Fibroblast of lung (primary cell): ENCODE results near the gene FAM222A. TPM values are rescaled to one million over a fixed set of nuclear protein-coding genes. Genes with fewer than 3 reads are reported as not detected.

Experiments
- DNase-seq, 2 donors: peaks; one replicate each; pipeline versions ENCODE4 v3.0.0 to v3.0.0-alpha.2; 2010; ENCODE audit warnings: low read depth in 2 of 2
- H2AFZ ChIP-seq: 2 replicates; pipeline ENCODE4 v1.5.1; 2012; ENCODE audit warnings: low read length, control low read depth, inconsistent platforms
- H3K27ac ChIP-seq: 2 replicates; pipeline ENCODE4 v1.5.1; 2011; ENCODE audit warnings: low read length, control low read depth; ENCODE audit not compliant: insufficient read depth
- H3K27me3 ChIP-seq: 2 replicates; pipeline ENCODE4 v1.5.1; 2011; ENCODE audit warnings: mild to moderate bottlenecking, low read length; ENCODE audit not compliant: control insufficient read depth, insufficient read depth
- H3K36me3 ChIP-seq: 2 replicates; pipeline ENCODE4 v1.5.1; 2011; ENCODE audit warnings: low read length; ENCODE audit not compliant: control insufficient read depth, insufficient read depth
- H3K4me1 ChIP-seq: 2 replicates; pipeline ENCODE4 v1.5.1; 2011; ENCODE audit warnings: low read length; ENCODE audit not compliant: control insufficient read depth, insufficient read depth; ENCODE audit errors: extremely low read depth
- H3K4me2 ChIP-seq: 2 replicates; pipeline ENCODE4 v1.5.1; 2011; ENCODE audit warnings: low read length, control low read depth; ENCODE audit not compliant: insufficient read depth; ENCODE audit errors: extremely low read depth
- H3K4me3 ChIP-seq, 4 experiments: fragments of 200-600 bp in 1 of 4; sonication (generic) in 1 of 4; replicated peaks in 1 of 4; 2 replicates each; pipeline ENCODE4 v1.5.1; 2011 to 2016; ENCODE audit warnings: low read length in 4 of 4, low read depth in 3 of 4, mild to moderate bottlenecking in 3 of 4, control low read depth in 2 of 4, inconsistent platforms in 1 of 4, mixed read lengths in 1 of 4; ENCODE audit not compliant: insufficient read depth in 1 of 4; ENCODE audit errors: control extremely low read depth in 1 of 4
- H3K79me2 ChIP-seq: 2 replicates; pipeline ENCODE4 v1.5.1; 2012; ENCODE audit warnings: mild to moderate bottlenecking, low read length, inconsistent platforms; ENCODE audit not compliant: control insufficient read depth, insufficient read depth
- H3K9ac ChIP-seq: 2 replicates; pipeline ENCODE4 v1.5.1; 2011; ENCODE audit warnings: mild to moderate bottlenecking, low read length, control low read depth; ENCODE audit not compliant: insufficient read depth
- H3K9me3 ChIP-seq: 2 replicates; pipeline ENCODE4 v1.5.1; 2012; ENCODE audit warnings: low read depth, low read length; ENCODE audit not compliant: control insufficient read depth, insufficient read depth
- H4K20me1 ChIP-seq: 2 replicates; pipeline ENCODE4 v1.5.1; 2011; ENCODE audit warnings: low read length; ENCODE audit not compliant: control insufficient read depth, insufficient read depth; ENCODE audit errors: extremely low read depth
- EZH2 ChIP-seq: IDR thresholded peaks from 2 replicates; pipeline ENCODE4 v1.5.1; 2012; ENCODE audit warnings: low read length, control low read depth, mild to moderate bottlenecking; ENCODE audit errors: missing control alignments
- polyA plus RNA-seq, 2 donors: library from polyadenylated mRNA; depleted of rRNA in 1 of 2; stranded (reverse) in 1 of 2; unstranded in 1 of 2; fragments of >200 nt; gene quantifications; 2 replicates each; pipeline ENCODE4 v1.2.1, GENCODE V29; 2011 to 2012; ENCODE audit warnings: missing spikeins in 1 of 2
- total RNA-seq: library from RNA; depleted of rRNA; stranded (reverse); fragments of >200 nt; gene quantifications from 2 replicates; pipeline ENCODE4 v1.2.1, GENCODE V29; 2014
- TF ChIP-seq, protein P1 (sequence below), 2 donors: IDR thresholded peaks in 1 of 2; conservative IDR thresholded peaks in 1 of 2; 1 replicate in 1 of 2; 2 replicates in 1 of 2; pipeline ENCODE4 v1.5.1; 2011 to 2012; ENCODE audit warnings: low read length in 2 of 2, control low read depth in 1 of 2, inconsistent platforms in 1 of 2, low read depth in 1 of 2, mild to moderate bottlenecking in 1 of 2

FAM222A gene
- total and polyA plus RNA-seq, 2 donors (not counting 1 experiment from before 2014, with no cell fraction given) = 0.05 TPM; not detected in 1

DNA sequence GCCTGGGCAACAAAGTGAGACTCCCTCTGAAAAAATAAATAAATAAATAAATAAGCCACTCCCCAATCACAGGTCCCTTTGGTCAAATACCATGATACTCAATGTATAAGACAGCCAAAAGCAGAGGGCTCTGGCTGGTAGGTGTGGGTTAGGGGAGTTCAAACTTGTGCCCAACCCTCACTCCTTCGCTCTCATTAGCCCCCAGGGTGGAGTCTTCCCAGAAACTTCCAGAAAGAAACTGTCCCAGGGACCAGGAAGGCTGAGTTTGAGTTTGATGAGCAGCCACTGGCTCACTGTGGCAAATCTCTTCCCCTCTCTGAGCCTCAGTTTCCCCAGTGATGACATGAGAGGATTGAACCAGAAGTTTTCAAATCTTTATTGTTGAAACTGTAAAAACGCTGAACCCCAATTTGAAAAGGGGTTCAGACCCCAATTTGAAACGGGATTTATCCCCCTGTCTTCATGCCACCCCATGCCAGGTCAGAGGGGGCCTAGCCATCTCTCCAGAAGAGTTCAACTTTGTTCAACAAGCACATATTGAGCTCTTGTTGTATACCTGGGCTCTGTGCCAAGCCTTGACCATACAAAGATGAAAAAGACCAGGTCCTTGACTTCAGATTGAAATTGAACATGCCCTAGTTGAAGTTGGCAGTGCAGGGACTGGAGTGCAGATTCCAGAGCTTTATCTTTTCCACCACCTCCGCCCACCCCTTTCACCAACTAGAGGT is 9.1 kb upstream of the FAM222A start:
- H3K27ac ChIP-seq = no peak overlapping the region
- no peaks in the 10 kb centered on the region for H3K9me3 ChIP-seq
- no peaks in the 10 kb centered on the region for H3K79me2 ChIP-seq
- no peak overlapping the region for H3K9ac ChIP-seq
- H3K27me3 ChIP-seq = no peaks in the 10 kb centered on the region
- H4K20me1 ChIP-seq = no peaks in the 10 kb centered on the region
- H3K4me1 ChIP-seq = no peaks in the 10 kb centered on the region
- TF ChIP-seq, protein P1, sequence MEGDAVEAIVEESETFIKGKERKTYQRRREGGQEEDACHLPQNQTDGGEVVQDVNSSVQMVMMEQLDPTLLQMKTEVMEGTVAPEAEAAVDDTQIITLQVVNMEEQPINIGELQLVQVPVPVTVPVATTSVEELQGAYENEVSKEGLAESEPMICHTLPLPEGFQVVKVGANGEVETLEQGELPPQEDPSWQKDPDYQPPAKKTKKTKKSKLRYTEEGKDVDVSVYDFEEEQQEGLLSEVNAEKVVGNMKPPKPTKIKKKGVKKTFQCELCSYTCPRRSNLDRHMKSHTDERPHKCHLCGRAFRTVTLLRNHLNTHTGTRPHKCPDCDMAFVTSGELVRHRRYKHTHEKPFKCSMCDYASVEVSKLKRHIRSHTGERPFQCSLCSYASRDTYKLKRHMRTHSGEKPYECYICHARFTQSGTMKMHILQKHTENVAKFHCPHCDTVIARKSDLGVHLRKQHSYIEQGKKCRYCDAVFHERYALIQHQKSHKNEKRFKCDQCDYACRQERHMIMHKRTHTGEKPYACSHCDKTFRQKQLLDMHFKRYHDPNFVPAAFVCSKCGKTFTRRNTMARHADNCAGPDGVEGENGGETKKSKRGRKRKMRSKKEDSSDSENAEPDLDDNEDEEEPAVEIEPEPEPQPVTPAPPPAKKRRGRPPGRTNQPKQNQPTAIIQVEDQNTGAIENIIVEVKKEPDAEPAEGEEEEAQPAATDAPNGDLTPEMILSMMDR (conservative IDR thresholded peaks at IDR 0.05 in 1 of 2, IDR thresholded peaks at IDR 0.05 in 1 of 2; ENCODE audit: low read depth in 1 of 2, low read length in 2 of 2) = no peak
- TF ChIP-seq EZH2 = no peak
- DNase-seq = no peak
- H3K36me3 ChIP-seq = no peaks in the 10 kb centered on the region
- H3K4me3 ChIP-seq = no peak overlapping the region
- H2AFZ ChIP-seq = no peak overlapping the region
- no peak overlapping the region for H3K4me2 ChIP-seq

GRCh38 chr12:109705291-109705690 is 8.3 kb upstream of the FAM222A start:
- Histone ChIP-seq H3K4me2 (no peak overlapping the region), H3K79me2 (no peaks in the 10 kb centered on the region), H4K20me1 (no peaks in the 10 kb centered on the region), H3K4me1 (no peaks in the 10 kb centered on the region), H3K27me3 (no peaks in the 10 kb centered on the region), H3K27ac (no peak overlapping the region), H3K9ac (no peak overlapping the region), H3K9me3 (no peaks in the 10 kb centered on the region), H3K36me3 (no peaks in the 10 kb centered on the region), H3K4me3 (no peak overlapping the region), H2AFZ (no peak overlapping the region)
- DNase-seq = no peak
- no peak for TF ChIP-seq EZH2
- TF ChIP-seq, protein P1 (conservative IDR thresholded peaks at IDR 0.05 in 1 of 2, IDR thresholded peaks at IDR 0.05 in 1 of 2; ENCODE audit: low read depth in 1 of 2, low read length in 2 of 2) = no peak

GRCh38 chr12:109706398-109706746 is 7.3 kb upstream of the FAM222A start:
- Histone ChIP-seq H3K4me3 (no peak overlapping the region), H3K9ac (no peak overlapping the region), H2AFZ (no peak overlapping the region), H3K4me1 (no peaks in the 10 kb centered on the region), H3K36me3 (no peaks in the 10 kb centered on the region), H3K9me3 (no peaks in the 10 kb centered on the region), H3K79me2 (no peaks in the 10 kb centered on the region), H3K4me2 (no peak overlapping the region), H3K27me3 (peaks cover 7% of the 10 kb centered on the region), H4K20me1 (no peaks in the 10 kb centered on the region), H3K27ac (no peak overlapping the region)
- TF ChIP-seq, protein P1 (conservative IDR thresholded peaks at IDR 0.05 in 1 of 2, IDR thresholded peaks at IDR 0.05 in 1 of 2; ENCODE audit: low read depth in 1 of 2, low read length in 2 of 2) = no peak
- no peak for TF ChIP-seq EZH2
- no peak for DNase-seq
